Measurements from ENCODE around the gene HS6ST3.

HS6ST3 gene

DNA sequence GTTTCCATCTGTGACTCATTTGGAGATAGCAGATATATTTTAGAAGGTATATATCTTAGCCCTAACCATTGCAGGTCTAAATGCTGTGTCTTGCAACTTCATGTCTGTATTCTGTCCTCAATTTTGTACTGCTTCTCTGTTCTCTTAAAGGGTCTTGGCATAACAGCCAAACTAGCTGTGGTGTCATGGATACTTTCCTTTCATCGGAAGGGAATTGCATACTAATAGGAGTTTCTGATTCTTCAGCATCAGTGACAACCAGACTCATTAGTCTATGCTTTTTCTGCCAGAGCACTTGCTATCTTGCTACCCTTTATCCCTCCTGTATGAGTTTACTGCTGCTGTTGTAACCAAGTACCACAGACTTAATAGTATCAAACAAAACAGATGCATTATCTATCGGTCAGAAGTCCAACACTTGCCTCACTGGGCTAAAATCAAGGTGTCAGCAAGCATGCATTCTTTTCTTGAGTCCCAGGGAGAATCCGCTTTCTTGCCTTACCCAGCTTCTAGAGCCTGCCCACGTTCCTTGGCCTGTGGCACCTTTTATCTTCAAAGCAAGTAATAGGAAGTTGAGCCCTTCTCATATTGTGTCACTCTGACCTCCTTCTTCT, 253.1 kb downstream of the HS6ST3 start:
- no peak for DNase-seq

DNA sequence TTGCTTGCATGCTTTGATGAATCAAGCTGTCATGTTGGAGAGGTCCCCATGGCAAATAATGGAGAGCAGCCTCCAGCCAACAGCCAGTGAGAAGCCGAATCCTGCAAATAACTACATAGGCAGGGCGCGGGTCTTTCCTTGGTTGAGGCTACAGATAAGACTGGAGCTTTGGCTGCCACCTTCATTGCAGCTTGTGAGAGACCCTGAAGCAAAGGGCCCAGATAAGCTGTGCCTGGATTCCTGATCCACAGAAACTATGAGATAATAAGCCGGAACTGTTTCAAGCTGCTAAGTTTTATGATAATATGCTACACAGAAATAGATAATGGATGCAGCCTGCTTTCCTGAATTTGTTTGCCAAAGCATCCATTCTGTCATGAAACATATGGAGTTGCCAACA, 257.0 kb downstream of the HS6ST3 start:
- no peak for DNase-seq

DNA sequence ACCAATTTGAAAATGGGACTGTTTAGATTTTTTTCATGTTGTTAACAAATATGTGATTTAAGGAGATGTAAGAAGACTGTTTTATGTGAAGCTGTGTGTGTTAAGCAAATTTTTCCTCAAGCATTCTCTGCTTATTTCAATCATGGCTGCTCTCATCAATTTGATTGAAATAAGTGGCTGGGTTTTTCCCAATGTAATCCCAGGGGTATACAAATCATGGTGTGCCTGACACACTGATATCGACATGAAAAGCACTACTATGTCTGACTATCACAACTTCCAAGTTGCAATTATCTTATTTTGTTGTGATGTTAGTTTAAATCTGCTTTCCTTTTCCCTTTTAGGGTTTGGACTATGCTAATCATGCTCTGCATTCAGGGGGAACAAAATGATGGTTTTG, 283.7 kb downstream of the HS6ST3 start:
- DNase-seq = no peak

DNA sequence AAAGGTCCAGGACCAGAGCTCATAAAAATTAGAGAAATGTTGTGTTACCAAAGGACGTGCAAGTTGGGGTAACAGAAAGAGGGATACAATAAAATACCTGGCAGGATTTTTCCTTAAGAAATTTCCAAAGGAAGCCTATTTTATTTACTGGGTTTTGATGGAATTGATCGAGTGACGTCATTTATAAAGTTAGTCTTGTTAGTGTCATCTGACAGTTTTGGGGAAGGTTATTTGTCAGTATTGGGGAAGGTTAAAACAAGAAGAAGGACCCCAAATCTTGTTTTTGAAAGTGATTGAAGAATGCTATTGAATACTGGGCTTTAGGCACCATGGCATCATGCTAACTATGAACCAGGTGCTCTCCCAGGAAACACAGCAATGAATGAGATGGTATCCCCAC, 287.9 kb downstream of the HS6ST3 start:
- DNase-seq = no peak

DNA sequence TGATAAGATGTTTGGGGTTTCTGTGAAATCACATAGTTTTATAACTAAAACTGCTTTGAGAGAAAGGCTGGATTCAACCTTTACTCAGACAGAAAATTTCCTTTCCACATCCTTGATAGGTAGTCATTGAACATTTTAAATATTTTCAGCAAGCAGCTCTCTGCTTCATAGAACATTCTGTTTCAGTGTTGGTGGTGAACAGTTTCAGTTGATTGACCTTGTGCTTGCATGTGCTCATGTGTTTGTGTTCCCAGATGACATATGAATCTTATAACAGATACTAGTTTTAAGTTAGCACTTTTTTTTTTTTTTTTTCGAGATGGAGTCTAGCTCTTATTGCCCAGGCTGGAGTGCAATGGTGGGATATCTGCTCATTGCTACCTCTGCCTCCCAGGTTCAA, 290.1 kb downstream of the HS6ST3 start:
- no peak for DNase-seq

DNA sequence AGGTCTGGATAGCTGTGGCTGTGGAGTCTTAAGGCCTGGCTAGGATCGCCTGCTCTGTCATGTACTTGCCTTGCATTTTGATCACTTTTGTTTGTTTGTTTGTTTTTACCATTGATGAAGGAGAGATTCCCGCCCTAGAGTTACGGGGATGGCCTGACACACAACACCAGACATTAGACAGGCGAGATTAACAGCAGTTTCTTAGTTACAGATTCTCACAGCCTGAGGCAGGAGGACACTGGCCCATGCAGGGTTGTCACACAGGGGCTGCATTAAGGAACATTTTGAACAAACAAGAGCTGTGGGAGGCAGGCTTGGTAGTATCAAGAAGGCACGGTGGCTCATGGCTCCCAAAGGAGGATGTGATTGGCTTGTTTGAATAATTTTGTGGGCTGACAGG, 291.8 kb downstream of the HS6ST3 start:
- DNase-seq = no peak

DNA sequence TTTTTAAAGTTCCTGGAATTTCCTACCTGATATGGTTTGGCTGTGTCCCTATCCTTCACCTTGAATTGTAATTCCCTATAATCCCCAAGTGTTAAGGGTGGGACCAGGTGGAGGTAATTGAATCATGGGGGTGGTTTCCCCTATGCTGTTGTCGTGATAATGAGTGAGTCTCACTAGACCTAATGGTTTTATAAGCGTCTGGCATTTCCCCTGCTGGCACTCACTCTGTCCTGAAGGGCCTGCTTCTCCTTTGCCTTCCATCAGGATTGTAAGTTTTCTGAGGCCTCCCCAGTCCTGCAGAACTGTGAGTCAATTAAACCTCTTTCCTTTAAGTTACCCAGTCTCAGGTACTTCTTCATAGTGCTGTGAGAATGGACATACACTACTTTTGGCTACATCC, 298.7 kb downstream of the HS6ST3 start:
- DNase-seq = no peak

DNA sequence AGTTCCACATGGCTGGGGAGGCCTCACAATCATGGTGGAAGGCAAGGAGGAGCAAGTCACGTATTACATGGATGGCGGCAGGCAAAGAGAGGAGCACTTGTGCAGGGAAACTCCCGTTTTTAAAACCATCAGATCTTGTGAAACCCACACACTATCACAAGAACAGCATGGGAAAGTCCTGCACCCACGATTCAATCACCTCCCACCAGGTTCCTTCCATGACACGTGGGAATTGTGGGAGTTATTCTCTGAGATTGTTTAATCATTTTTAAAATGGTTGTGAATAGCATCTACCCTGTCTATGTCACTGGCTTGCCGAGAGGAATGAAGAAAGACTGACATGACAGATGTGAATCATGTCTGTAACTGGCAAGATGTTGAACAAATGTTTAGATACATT, 301.7 kb downstream of the HS6ST3 start:
- DNase-seq = no peak

DNA sequence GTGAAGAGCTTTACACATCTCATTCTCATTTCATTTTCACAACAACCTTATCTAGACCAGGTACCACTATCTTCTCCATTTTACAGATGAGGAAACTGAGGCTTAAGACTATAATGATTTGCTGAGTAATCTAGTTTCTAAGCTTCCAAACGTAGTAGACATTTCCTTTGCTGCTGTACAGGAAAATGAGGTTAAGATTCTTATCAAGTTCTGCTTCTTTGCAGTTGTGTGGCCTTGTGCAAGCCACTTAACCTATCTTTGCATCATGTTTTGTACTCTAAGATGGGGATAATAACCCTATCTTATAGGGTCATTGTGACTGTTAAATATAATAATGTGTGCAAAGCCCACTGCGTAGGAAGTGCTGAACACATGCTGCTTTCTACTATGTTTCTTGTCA, 307.9 kb downstream of the HS6ST3 start:
- DNase-seq = peak; percentile 52 to 58

DNA sequence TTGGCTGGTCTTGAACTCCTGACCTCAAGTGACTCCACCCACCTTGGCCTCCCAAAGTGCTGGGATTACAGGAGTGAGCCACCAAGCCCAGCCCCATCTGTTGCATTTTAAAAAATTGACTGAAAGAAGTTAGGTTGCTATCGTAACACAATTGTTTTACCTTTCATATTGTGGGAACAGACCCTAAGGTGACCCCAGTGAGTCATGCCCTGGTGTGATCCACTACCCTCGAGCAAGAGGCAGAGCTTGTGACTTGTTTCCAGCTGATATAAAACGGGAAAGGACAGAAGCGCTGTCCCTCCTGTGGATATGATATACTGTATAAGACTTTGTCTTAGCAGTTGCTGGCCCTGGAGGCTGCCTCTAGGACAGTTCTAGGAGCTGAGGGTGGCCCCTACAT, 308.6 kb downstream of the HS6ST3 start:
- no peak for DNase-seq

DNA sequence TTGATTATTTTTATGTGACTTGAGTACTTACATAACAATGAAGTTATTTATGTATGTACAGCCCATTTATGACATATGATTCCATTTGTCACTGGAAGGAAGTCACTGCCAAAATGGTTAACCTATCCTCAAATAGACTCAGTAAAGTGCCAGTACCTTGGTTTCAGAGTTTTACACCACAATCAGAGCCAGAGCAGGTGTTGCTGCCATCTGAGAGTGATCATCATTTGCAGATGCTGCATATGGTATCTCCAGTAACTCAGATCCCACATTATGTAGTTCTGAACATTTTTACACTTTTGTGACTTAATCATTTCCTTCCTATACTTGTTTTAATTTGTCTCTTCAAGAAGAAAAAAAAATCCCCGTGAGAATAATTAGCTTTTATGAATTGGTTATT, 313.3 kb downstream of the HS6ST3 start:
- no peak for DNase-seq

DNA sequence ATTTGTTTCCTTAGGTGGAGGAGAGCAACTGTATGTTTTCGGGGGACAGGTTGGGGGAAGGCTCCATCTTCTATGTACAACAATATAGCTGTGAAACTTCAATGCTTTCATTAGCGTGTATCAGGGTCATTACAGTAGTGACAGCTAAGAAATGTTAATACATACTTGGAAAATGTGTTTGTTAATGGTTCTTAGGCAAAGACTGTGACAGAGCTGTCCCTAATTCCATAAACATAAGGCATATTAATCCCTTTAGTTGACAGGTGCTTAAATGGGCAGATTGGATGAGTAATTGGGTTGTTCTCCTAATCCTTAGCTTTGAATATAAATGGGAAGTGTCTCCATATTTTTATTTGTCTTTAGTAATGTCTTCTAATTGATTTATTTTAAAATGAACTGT, 313.7 kb downstream of the HS6ST3 start:
- no peak for DNase-seq

DNA sequence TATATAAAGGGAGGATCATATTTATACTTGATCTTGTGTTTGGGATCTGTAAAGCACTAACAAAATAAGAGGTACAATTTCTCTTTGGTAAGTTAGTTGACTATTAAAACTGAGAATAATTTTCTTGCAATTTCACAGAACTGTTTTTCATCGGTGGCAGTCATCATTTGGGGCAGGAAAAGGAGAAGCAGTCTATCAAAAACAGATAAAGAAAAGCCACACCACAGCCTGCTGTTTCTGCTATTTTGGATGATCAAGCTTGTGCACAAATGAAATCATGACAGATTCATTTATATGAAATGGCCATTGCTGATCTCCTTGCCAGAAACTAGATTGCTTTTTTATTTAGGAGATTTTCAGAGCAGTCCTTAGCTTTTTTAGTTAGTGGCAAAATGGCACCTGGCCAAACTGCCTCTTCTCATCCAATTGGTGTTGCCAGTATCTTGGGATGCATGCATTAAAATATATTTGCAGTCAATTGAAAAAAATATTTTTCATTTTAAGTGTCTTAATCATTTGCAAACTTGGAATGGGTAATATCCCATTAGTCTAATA, 326.0 kb downstream of the HS6ST3 start:
- DNase-seq = no peak

DNA sequence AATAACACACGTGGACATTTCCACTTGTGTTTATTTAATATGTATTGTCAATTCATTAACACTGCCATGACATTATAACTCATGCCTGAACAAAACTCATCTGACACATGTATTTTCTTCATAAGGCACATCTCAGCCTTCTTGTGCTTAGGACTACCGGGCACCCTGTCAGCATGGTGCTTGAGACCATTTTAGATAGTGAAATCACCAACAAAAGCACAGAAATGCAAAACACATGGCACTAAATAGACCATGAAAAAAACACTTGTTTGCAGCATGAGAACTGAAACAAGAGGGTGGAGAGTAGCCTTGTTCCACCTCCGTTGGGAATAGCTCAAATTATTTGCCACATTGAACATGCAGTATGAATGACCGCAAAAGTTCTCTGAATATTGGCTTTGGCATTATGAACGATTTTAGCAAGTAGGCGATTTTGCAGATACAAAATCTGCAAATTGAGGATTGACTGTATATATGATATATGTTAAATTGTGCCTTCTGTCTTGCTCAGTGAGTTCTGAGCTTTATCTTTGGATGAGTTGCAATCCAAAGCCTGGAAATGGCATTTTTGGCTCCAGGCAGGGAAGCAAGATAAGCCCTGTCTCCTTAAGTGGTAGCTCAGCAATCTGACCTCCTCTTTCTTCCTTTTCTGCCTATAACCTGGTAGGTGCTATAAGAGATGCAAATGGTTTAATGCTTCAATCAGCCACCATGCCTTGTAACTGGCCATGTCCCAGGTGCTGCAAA, 328.2 kb downstream of the HS6ST3 start:
- DNase-seq = no peak

DNA sequence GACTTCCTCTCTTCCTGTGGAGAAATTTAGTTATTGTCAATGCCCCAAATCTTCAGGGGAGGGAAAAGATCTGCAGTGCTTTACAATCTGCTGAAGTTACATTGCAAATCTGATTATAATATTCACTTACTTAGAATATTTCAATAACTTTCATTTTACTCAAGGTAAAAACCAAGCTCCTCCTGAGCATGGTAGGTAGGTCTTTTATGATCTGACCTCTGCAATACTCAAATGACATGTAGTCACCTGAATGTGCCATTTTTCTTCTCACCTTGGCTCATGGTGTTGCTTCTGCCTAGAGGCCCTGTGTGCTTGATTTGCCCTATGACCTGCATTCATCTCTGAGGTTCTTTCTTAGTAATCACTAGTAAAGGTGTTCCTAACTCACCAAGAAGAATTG, 331.4 kb downstream of the HS6ST3 start:
- no peak for DNase-seq

DNA sequence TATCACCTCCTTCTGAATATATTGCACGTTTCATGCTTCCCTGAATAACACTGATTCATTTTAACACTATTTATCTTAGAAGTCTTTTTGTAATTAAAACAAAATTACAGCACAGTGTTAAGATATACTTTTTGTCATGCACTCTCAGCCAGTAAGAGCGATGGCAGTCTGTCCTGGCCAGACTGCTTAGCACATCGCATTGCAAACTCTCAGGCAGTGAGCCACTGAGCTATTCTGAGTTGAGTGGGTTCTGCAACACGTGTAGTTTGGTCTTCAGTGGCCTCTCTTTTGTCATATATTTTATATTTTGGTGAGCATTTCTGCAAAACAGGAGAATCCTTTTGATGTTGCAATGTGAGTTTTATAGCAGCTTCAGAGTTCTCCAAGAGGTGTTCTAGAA, 332.1 kb downstream of the HS6ST3 start:
- no peak for DNase-seq

DNA sequence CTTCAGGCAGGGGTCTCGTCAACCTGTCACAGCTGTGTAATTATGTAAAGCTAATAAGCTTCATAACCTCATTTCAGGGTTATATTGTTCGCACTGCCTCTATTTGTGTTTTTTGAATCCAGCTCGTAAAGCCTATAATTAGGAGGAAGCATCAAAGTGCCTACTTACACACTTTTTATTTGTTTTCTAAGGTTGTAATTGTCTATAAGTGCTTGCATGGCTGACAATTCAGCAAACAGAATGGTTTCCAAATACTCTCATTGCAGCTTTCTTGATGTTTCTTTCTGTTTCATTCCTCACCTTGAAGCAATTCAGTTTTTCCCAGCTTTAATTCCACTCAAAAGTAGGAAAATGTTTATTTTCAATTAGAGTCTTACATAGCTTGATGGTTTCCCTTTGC, 336.3 kb downstream of the HS6ST3 start:
- no peak for DNase-seq

DNA sequence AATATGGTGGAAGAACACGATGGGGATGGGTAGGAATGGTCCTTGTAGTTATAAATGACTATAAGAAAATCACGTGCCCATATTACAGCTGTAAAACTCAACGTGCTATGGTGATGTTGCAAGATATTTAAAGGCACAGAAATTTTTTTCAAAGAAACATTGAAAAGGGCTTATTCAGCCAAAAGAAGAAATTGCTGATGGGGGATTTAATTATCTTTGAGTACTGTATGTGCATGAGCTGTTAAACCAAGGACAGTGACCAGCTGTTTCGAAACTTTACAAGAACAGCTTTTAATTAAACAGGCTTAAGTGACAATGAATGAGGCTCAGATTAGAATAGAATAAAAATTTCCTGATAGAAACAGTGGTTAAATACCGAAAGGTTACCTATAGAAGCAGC, 339.0 kb downstream of the HS6ST3 start:
- DNase-seq = no peak

DNA sequence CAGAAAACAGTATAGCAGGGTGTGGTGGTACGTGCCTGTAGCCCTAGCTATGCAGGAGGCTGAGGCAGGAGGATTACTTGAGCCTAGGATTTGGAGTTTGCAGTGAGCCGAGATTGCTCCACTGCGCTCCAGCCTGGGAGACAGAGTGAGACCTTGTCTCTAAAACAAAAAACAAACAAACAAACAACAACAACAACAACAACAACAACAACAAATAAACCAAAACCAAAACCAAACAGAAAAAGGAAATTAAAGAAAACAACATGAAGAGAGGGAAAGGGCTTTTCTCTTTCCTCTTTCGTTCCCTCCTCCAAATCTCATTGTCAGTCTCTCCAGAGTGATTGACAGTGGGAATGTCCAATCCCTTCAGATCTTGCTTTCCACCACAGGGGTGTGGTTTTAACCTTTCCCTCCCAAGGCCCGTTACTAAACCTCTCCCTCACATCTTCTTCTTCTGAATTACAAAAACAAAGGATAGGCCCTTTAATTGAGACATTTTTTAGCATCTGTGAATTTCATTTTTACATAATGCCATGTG, 341.2 kb downstream of the HS6ST3 start:
- no peak for DNase-seq

DNA sequence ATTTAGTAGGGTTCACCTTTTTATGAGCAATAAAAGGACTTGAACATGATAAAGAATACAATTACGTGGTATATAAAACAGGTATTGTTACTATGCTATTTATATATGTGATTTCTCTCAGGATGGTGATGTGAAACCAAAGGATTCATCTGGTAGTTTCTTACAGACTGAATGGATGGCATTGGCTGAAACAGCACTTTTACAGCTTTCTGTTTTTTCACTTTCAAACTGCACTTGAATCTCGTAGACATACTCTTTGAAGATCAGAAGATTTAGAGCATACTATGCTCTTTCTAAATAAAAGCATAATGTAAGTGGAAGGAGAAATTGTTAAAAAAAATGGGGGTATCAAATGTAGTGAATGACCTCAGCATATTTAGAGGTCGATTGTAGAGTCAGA, 354.8 kb downstream of the HS6ST3 start:
- no peak for DNase-seq

DNA sequence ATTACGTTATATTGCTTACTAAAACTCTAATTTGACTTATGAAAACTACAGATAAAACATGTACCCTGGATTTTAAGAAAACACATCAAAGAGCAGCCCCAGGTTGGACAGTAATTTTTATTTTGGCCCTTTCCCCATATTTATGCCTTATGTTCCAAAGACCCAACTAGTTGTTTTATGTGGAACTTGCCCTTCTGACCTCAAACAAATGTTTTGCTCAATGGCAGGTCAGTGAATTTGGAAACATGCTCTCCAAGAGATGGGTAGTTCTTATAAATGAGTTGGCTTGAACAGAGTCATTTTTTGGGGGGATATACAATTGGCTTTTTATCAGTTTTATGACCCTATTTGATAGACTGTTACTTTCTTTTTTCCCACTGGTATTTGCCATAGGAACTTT, 360.0 kb downstream of the HS6ST3 start:
- DNase-seq = no peak

DNA sequence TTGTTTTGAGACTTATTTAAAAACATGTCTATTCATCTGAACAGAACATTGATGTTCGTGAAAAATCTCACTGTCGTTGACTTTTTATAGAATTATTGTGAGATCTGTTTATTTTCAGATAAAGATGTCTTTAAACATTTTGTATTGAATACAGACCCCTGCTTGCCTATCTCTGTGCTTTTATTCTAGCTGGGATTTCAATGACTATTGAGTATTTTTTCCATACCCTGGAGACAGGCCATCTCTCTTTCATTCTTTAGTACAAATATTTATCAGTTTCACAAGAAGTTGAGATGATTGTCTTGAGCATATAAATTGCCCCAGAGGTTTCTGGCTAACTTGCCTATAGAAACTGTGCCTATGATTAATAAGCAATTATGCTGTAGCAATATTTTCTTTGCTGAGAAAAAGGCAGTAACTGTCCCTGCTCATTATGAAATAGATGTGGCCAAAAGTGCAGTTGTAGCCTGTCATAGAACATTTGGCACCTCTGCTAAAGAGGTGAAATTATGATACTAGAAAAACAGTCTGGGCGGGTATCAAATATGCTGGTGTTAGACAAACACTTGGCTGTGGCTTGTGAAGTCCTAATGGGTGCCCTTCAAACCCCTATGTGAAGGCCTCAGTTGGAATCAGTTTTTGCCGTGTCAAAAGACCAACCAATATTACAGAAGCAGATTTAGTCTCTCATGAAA, 360.6 kb downstream of the HS6ST3 start:
- DNase-seq = no peak

DNA sequence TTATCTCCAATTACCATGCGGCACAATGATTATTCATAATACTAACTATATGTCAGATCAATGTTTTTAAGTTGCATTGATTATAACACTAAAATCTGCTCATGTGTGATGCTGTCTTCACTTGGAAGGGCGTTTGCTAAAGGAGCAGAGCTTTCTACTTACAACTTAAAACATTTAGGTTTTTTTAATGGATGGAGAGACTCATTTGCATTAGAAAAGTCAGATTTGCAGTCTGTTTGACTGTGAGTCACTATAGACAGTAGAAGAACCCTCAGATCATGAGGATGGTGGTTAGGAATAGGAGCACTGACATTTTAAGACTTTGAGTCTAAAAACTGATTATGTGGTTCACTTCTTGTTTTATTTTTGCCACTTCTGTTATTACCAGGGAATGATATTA, 364.6 kb downstream of the HS6ST3 start:
- DNase-seq = no peak

DNA sequence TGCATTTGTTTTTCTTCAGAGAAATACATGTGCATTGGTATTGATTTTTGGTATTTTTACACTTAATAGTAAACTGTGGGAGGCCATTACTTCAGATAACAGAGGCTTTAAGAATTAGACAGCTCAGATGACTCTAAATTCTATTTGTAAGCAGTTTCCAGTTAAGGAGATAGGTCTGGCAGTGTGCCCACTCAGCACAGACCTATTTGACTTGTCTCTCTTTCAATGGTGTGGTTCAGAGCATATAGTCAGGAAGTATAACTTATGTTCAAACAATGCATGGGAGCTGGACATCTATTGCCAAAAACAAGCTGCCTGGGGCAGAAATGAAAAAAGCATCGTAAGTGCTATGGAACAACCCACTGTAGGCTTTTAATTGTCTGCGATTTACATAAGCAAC, 370.7 kb downstream of the HS6ST3 start:
- DNase-seq = no peak
